KMS-11 (cell line): ENCODE results near the gene HOXC6.

Source experiments
- H2AFZ ChIP-seq: fragments of 200-600 bp; sonication (generic); 2 replicates; pipeline ENCODE4 v1.6.1; 2016; ENCODE audit warnings: antibody characterized with exemption, mixed run types, low read depth
- H3K27ac ChIP-seq: fragments of 200-600 bp; sonication (generic); 2 replicates; pipeline ENCODE4 v1.6.1; 2016; ENCODE audit warnings: mild to moderate bottlenecking, mixed run types
- H3K27me3 ChIP-seq: fragments of 200-600 bp; sonication (generic); 2 replicates; pipeline ENCODE4 v1.6.1; 2017; ENCODE audit warnings: mild to moderate bottlenecking, low read depth, mixed run types, moderate library complexity; ENCODE audit not compliant: insufficient read depth
- H3K36me3 ChIP-seq: fragments of 200-600 bp; sonication (generic); 2 replicates; pipeline ENCODE4 v1.6.1; 2017; ENCODE audit warnings: mild to moderate bottlenecking, mixed run types; ENCODE audit not compliant: insufficient read depth
- H3K4me1 ChIP-seq: fragments of 200-600 bp; sonication (generic); 2 replicates; pipeline ENCODE4 v1.6.1; 2016; ENCODE audit warnings: mild to moderate bottlenecking, low read depth, mixed run types; ENCODE audit not compliant: poor library complexity, severe bottlenecking
- H3K4me2 ChIP-seq: fragments of 200-600 bp; sonication (generic); 2 replicates; pipeline ENCODE4 v1.7.0; 2016; ENCODE audit warnings: mild to moderate bottlenecking, mixed run types
- H3K4me3 ChIP-seq: fragments of 200-600 bp; sonication (generic); IDR thresholded peaks from 2 replicates; pipeline ENCODE4 v1.6.1; 2017; ENCODE audit warnings: low read depth, low read length, mixed read lengths; ENCODE audit not compliant: insufficient read depth
- H3K79me2 ChIP-seq: fragments of 200-600 bp; sonication (generic); 2 replicates; pipeline ENCODE4 v1.6.1; 2016; ENCODE audit warnings: low read depth, mixed run types; ENCODE audit not compliant: insufficient read depth
- H3K9ac ChIP-seq: fragments of 200-600 bp; sonication (generic); 2 replicates; pipeline ENCODE4 v1.6.1; 2016; ENCODE audit warnings: mild to moderate bottlenecking, mixed run types
- H4K20me1 ChIP-seq: fragments of 200-600 bp; sonication (generic); 2 replicates; pipeline ENCODE4 v1.6.1; 2016; ENCODE audit warnings: mild to moderate bottlenecking, mixed run types; ENCODE audit not compliant: insufficient read depth
- TF ChIP-seq, protein P1 (sequence below): fragments of 200-600 bp; sonication (generic); conservative IDR thresholded peaks from 2 replicates; pipeline ENCODE4 v1.6.1; 2017; ENCODE audit warnings: low read depth, mild to moderate bottlenecking, antibody characterized with exemption, low read length, moderate library complexity, mixed read lengths

The HOXC6 gene

DNA sequence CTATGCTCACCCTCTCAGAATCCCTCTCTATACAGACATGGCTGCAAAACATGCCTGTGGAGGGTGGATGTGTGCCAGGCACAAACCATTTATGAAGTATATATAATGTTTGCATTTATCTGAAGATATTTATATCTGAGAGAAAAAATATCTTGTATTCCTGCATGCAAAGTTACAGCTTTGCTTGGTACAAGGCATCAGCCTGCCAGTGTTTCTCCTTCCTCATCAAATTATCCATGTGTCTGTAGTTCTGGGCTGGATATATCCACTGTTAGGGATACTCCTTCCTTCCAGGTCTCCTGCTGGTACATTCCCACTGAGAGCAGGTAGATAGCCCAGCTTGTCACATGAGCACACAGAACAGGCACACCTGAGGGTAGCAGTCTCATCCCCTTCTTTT, 37.4 kb downstream of the HOXC6 start:
- no peak overlapping the region for H3K27ac ChIP-seq
- TF ChIP-seq, protein P1, sequence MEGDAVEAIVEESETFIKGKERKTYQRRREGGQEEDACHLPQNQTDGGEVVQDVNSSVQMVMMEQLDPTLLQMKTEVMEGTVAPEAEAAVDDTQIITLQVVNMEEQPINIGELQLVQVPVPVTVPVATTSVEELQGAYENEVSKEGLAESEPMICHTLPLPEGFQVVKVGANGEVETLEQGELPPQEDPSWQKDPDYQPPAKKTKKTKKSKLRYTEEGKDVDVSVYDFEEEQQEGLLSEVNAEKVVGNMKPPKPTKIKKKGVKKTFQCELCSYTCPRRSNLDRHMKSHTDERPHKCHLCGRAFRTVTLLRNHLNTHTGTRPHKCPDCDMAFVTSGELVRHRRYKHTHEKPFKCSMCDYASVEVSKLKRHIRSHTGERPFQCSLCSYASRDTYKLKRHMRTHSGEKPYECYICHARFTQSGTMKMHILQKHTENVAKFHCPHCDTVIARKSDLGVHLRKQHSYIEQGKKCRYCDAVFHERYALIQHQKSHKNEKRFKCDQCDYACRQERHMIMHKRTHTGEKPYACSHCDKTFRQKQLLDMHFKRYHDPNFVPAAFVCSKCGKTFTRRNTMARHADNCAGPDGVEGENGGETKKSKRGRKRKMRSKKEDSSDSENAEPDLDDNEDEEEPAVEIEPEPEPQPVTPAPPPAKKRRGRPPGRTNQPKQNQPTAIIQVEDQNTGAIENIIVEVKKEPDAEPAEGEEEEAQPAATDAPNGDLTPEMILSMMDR, result no peak
- no peak overlapping the region for H3K9ac ChIP-seq
- H3K36me3 ChIP-seq, result no peaks in the 10 kb centered on the region
- H3K4me2 ChIP-seq, result no peak overlapping the region
- H3K27me3 ChIP-seq, result peaks cover 38% of the 10 kb centered on the region
- H3K79me2 ChIP-seq, result no peaks in the 10 kb centered on the region
- H3K4me1 ChIP-seq, result no peaks in the 10 kb centered on the region
- H4K20me1 ChIP-seq, result no peaks in the 10 kb centered on the region
- no peak overlapping the region for H2AFZ ChIP-seq
- no peak overlapping the region for H3K4me3 ChIP-seq

DNA sequence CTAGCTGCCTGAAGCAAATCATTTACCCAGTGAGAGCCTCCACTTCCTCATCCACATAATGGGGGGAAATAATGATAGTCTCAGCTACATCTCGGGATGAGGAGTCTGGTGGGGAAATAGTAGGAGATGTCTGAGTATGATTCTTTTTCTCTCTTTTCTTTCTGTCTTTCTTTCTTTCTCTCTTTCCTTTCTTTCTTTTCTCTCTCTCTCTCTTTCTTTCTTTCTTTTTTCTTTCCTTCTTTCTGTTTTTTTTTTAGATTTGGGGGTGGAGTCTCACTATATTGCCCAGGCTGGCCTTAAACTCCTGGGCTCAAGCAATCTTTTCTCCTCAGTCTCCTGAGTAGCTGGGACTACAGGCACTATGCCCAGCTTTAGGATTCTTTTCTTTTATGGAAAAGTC, 38.2 kb downstream of the HOXC6 start:
- Histone ChIP-seq H3K79me2 (no peaks in the 10 kb centered on the region), H3K4me3 (no peak overlapping the region), H3K4me1 (no peaks in the 10 kb centered on the region), H2AFZ (no peak overlapping the region), H3K27ac (no peak overlapping the region), H3K36me3 (no peaks in the 10 kb centered on the region), H3K27me3 (peaks cover 31% of the 10 kb centered on the region; the same call in 1 of the 2 replicates), H3K9ac (no peak overlapping the region), H3K4me2 (no peak overlapping the region), H4K20me1 (no peaks in the 10 kb centered on the region)
- TF ChIP-seq, protein P1, result no peak

DNA sequence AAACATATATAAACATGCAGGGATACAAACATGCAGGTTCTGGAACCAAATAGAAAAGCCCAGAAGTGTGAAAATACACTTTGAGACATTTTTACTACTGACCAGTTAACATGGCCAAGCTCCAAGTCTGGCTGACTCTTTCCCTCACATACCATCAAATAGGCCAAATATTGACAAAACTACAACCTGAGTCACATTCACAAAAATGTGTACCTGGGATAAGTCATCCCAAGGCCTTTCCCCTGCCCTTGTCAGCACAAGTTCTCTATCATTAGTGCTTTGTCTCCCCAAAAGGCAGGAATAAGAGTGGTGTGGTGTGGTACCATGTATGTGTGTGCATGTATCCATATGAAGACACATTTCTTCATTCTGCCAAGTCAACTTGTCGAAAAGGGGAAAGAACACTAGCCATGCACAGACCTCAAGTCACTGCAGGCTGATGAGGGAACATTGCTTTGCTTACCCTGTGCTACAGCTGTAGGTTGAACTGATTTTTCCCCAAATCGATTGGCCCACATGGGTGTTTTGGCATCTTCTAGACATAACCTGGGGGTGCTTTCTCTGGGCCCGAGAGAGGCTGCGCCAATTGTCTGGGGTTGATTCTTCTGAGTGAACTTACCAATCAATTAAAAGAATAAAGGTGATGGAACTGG, 40.3 kb downstream of the HOXC6 start:
- Histone ChIP-seq H3K4me3 (no peak overlapping the region), H3K79me2 (no peaks in the 10 kb centered on the region), H3K4me2 (no peak overlapping the region), H4K20me1 (no peaks in the 10 kb centered on the region), H3K9ac (no peak overlapping the region), H2AFZ (no peak overlapping the region), H3K27me3 (peaks cover 15% of the 10 kb centered on the region; the same call in 1 of the 2 replicates), H3K36me3 (no peaks in the 10 kb centered on the region), H3K4me1 (no peaks in the 10 kb centered on the region), H3K27ac (no peak overlapping the region)
- TF ChIP-seq, protein P1, result no peak

DNA sequence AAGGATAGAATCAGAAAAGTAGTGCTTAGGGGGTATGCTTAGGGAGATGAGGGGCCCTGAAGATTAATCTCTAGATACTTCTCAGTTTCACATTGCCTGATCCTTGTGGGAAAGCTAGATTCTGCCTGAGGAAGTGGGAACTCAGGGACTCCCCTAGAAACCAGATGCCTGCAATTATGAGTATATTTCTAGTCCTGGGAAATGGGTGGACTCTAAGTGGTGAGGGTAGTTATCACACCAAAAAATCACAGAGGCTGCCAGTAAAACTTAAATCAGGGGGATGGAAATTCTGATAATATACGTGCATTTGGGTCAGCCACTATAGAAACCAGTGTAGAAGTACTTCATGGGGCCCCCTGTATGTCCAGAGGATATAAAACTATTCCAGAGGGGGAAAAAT, 43.7 kb downstream of the HOXC6 start:
- Histone ChIP-seq H3K36me3 (no peaks in the 10 kb centered on the region), H3K27me3 (peaks cover 11% of the 10 kb centered on the region; the same call in 1 of the 2 replicates), H3K4me3 (no peak overlapping the region), H3K79me2 (no peaks in the 10 kb centered on the region), H3K27ac (no peak overlapping the region), H3K4me1 (no peaks in the 10 kb centered on the region), H2AFZ (no peak overlapping the region), H4K20me1 (no peaks in the 10 kb centered on the region), H3K9ac (no peak overlapping the region), H3K4me2 (no peak overlapping the region)
- TF ChIP-seq, protein P1, result no peak
